ENCODE results near the gene NETO2. TPM values are rescaled to one million over a fixed set of nuclear protein-coding genes. Genes with fewer than 3 reads are reported as not detected.
A peak's percentile ranks its signal among the peaks of the same experiment; 100 is the strongest.

The NETO2 gene
- total and polyA plus RNA-seq, 2 experiments from 2014 or later, result 7.8 to 15.2 TPM

- Histone ChIP-seq H3K9me2 (replicated peaks; ENCODE audit: insufficient read depth) (no peaks in the 10 kb centered on the region), H3K79me2 (no peaks in the 10 kb centered on the region), H3K4me1 (ENCODE audit: insufficient read depth) (no peaks in the 10 kb centered on the region), H3K27me3 (no peaks in the 10 kb centered on the region), H4K20me1 (ENCODE audit: insufficient read depth, poor library complexity, severe bottlenecking) (no peaks in the 10 kb centered on the region), H3K4me2 (no peak overlapping the region), H3K4me3 (peak overlapping the region; percentile 8), H3K36me3 (replicated peaks; ENCODE audit: insufficient read depth, low read depth) (no peaks in the 10 kb centered on the region), H3K9me3 (ENCODE audit: low read depth) (no peaks in the 10 kb centered on the region), H2AFZ (no peak overlapping the region), H3K27ac (no peak overlapping the region)
- DNase-seq (ENCODE audit: low spot score), result no peak
- TF ChIP-seq EZH2phosphoT487 (IDR thresholded peaks at IDR 0.05; ENCODE audit: low read depth, severe bottlenecking, unreplicated experiment), result no peak
- no peak for TF ChIP-seq CTCF (IDR thresholded peaks at IDR 0.05; ENCODE audit: poor library complexity)
- TF ChIP-seq EZH2 (IDR thresholded peaks at IDR 0.05; ENCODE audit: borderline replicate concordance), result no peak
- 79% methylated on average over 2 of the region's 2 CpGs for WGBS (ENCODE audit: low lambda C conversion rate, missing lambda C conversion rate)
Measured at GRCh38 chr16:47072158-47072557, 71.6 kb downstream of the NETO2 start.

- TF ChIP-seq EZH2 (IDR thresholded peaks at IDR 0.05; ENCODE audit: borderline replicate concordance), result no peak
- no peak for TF ChIP-seq CTCF (IDR thresholded peaks at IDR 0.05; ENCODE audit: poor library complexity)
- no peak for TF ChIP-seq EZH2phosphoT487 (IDR thresholded peaks at IDR 0.05; ENCODE audit: low read depth, severe bottlenecking, unreplicated experiment)
- Histone ChIP-seq H2AFZ (no peak overlapping the region), H4K20me1 (ENCODE audit: insufficient read depth, poor library complexity, severe bottlenecking) (no peaks in the 10 kb centered on the region), H3K4me3 (no peak overlapping the region), H3K4me1 (ENCODE audit: insufficient read depth) (no peaks in the 10 kb centered on the region), H3K9me3 (ENCODE audit: low read depth) (no peaks in the 10 kb centered on the region), H3K4me2 (no peak overlapping the region), H3K27ac (no peak overlapping the region), H3K79me2 (no peaks in the 10 kb centered on the region), H3K27me3 (no peaks in the 10 kb centered on the region), H3K36me3 (replicated peaks; ENCODE audit: insufficient read depth, low read depth) (no peaks in the 10 kb centered on the region), H3K9me2 (replicated peaks; ENCODE audit: insufficient read depth) (no peaks in the 10 kb centered on the region)
- WGBS (ENCODE audit: low lambda C conversion rate, missing lambda C conversion rate), result 90% methylated on average over 11 of the region's 11 CpGs
- DNase-seq (ENCODE audit: low spot score), result no peak
Measured at GRCh38 chr16:47069841-47070584, 73.7 kb downstream of the NETO2 start.

- no peak for DNase-seq (ENCODE audit: low spot score)
- no peaks in the 10 kb centered on the region for H3K4me1 ChIP-seq (ENCODE audit: insufficient read depth)
- H3K4me3 ChIP-seq, result no peak overlapping the region
- TF ChIP-seq EZH2 (IDR thresholded peaks at IDR 0.05; ENCODE audit: borderline replicate concordance), result no peak
- TF ChIP-seq EZH2phosphoT487 (IDR thresholded peaks at IDR 0.05; ENCODE audit: low read depth, severe bottlenecking, unreplicated experiment), result no peak
- TF ChIP-seq CTCF (IDR thresholded peaks at IDR 0.05; ENCODE audit: poor library complexity), result no peak
- H3K27me3 ChIP-seq, result no peaks in the 10 kb centered on the region
- H3K9me3 ChIP-seq (ENCODE audit: low read depth), result no peaks in the 10 kb centered on the region
- H4K20me1 ChIP-seq (ENCODE audit: insufficient read depth, poor library complexity, severe bottlenecking), result no peaks in the 10 kb centered on the region
- H2AFZ ChIP-seq, result no peak overlapping the region
- H3K79me2 ChIP-seq, result no peaks in the 10 kb centered on the region
- no peaks in the 10 kb centered on the region for H3K9me2 ChIP-seq (replicated peaks; ENCODE audit: insufficient read depth)
- no peaks in the 10 kb centered on the region for H3K36me3 ChIP-seq (replicated peaks; ENCODE audit: insufficient read depth, low read depth)
- WGBS (ENCODE audit: low lambda C conversion rate, missing lambda C conversion rate), result 86% methylated on average over 1 of the region's 1 CpG
- no peak overlapping the region for H3K27ac ChIP-seq
- no peak overlapping the region for H3K4me2 ChIP-seq
Measured at GRCh38 chr16:47069313-47069712, 74.4 kb downstream of the NETO2 start.
